CD4-positive, alpha-beta T cell (primary cell): ENCODE measurements around the gene RNF220. TPM values are rescaled to one million over a fixed set of nuclear protein-coding genes. Genes with fewer than 3 reads are reported as not detected.
A peak's percentile ranks its signal among the peaks of the same experiment; 100 is the strongest.

ENCODE experiments used
- ATAC-seq: fragments of 200-7000 bp; cut with Tn5 transposase; one replicate; pipeline ENCODE4 v1.10.0; 2022; ENCODE audit warnings: mild to moderate bottlenecking; ENCODE audit not compliant: poor library complexity
- CTCF ChIA-PET: fragments of 350-600 bp; sonication (Branson Sonifier 250); formaldehyde crosslinking; loops from one replicate; lab custom pipeline; 2021; ENCODE audit warnings: antibody characterized with exemption, inconsistent platforms; lab: Charles Lee
- POLR2A ChIA-PET: fragments of 350-600 bp; sonication (Branson Sonifier 250); formaldehyde crosslinking; loops from one replicate; lab custom pipeline; 2021; ENCODE audit warnings: antibody characterized with exemption, inconsistent platforms; lab: Charles Lee
- DNase-seq, 14 experiments: peaks; one replicate each; pipeline ENCODE4 v3.0.0-alpha.2; 2013 to 2020; ENCODE audit warnings: mixed read lengths in 2 of 14
- H3K27ac ChIP-seq, 2 donors: one replicate each; pipeline versions ENCODE4 v1.5.1 to v1.7.0; 2013; ENCODE audit warnings: low read length in 2 of 2, low read depth in 1 of 2, mild to moderate bottlenecking in 1 of 2
- H3K27me3 ChIP-seq, 2 experiments: 1 replicate in 1 of 2; 2 replicates in 1 of 2; pipeline versions ENCODE4 v1.6.1 to v1.7.0; 2013; ENCODE audit warnings: low read length in 2 of 2, control low read depth in 1 of 2, mild to moderate bottlenecking in 1 of 2, moderate library complexity in 1 of 2; ENCODE audit not compliant: insufficient read depth in 2 of 2, control insufficient read depth in 1 of 2
- H3K36me3 ChIP-seq: one replicate; pipeline ENCODE4 v1.6.1; 2013; ENCODE audit warnings: low read length, control low read depth; ENCODE audit not compliant: insufficient read depth
- H3K4me1 ChIP-seq: one replicate; pipeline ENCODE4 v1.6.1; 2013; ENCODE audit warnings: low read length, control low read depth; ENCODE audit not compliant: insufficient read depth
- H3K4me3 ChIP-seq: one replicate; pipeline ENCODE4 v1.5.1; 2013; ENCODE audit warnings: mild to moderate bottlenecking, low read length, moderate library complexity
- H3K9me3 ChIP-seq, 2 experiments: 1 replicate in 1 of 2; 2 replicates in 1 of 2; pipeline versions ENCODE4 v1.6.1 to v1.7.0; 2013; ENCODE audit warnings: low read length in 2 of 2, mild to moderate bottlenecking in 2 of 2, control low read depth in 1 of 2, moderate library complexity in 1 of 2; ENCODE audit not compliant: control insufficient read depth in 1 of 2, insufficient read depth in 1 of 2
- H3K27ac Mint-ChIP-seq: one replicate; pipeline ENCODE4 v1.8.0; 2020; ENCODE audit warnings: mixed read lengths
- H3K27me3 Mint-ChIP-seq: one replicate; pipeline ENCODE4 v1.8.0; 2021; ENCODE audit warnings: mixed read lengths
- H3K36me3 Mint-ChIP-seq: one replicate; pipeline ENCODE4 v1.8.0; 2021; ENCODE audit warnings: low read depth, mixed read lengths
- H3K4me1 Mint-ChIP-seq: one replicate; pipeline ENCODE4 v1.8.0; 2021; ENCODE audit warnings: low read depth, mixed read lengths
- H3K4me3 Mint-ChIP-seq: one replicate; pipeline ENCODE4 v1.8.0; 2020; ENCODE audit warnings: mild to moderate bottlenecking, mixed read lengths
- H3K9me3 Mint-ChIP-seq: one replicate; pipeline ENCODE4 v1.8.0; 2020; ENCODE audit warnings: mixed read lengths
- intact Hi-C, 2 experiments: fragments of 100-400 bp; cut with DNase I in 1 of 2; cut with micrococcal nuclease in 1 of 2; formaldehyde crosslinking; loops; one replicate each; pipeline versions ENCODE4 v1.15.1 to v1.9.0; 2023 to 2025; cut with DNase I, micrococcal nuclease
- total RNA-seq, 174 experiments: library from RNA in 2 of 174; stranded (reverse) in 2 of 174; gene quantifications; one replicate each; pipeline ENCODE4 v1.2.3 and lab custom pipeline; 2021 to 2026
- TF ChIP-seq, protein P1 (sequence below): fragments of 200-600 bp; IDR thresholded peaks from one replicate; pipeline ENCODE4 v1.8.0; 2022; ENCODE audit warnings: antibody characterized with exemption, mild to moderate bottlenecking

Gene RNF220
- total RNA-seq, 2 experiments from 2014 or later = 76.0 to 77.9 TPM

DNA sequence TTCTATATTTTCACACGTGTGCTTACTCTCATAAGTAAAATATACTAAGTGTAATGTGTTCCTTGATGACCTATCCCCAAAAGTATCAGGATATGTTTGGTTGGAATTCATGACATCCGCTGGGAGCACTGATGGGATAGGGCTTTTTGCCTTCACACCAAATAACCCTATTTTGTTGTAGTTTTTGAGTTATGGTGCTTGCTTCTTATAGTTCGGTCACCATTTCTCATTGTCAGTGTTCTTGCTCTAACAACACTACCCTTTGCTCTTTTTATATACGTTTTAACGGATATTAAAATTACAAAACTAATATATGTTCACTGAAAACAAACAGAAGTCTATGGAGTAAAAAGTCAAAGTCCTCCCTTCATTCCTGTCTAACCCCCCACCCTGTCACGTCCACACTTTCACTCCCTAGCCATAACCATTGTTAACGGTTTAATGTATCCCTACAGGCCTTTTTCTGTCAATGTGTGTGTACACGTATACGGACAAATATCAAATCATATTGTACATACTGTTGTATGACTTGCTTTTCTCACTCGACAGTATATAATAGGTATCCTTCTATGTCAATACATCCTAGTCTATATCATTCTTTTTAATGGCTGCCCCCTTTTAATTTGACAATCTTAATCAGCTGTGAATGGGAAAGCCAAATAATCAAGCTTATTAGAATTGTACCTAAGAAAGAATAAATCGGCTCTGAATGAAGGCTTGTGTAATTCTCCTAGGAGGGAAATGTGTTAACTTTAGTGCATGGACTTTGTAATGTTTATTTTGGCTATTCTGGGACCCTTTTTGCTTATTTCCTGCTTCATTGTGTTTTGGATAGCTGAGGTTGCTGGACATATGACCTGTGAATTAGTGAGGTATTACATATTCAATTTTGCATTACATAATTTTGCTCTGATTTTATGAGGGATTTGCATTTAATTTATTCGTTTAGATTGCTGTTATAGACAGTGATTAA, 3.5 kb upstream of the RNF220 start:
- intact Hi-C loops = no loop called here
- Histone ChIP-seq H3K4me3 (no peak overlapping the region), H3K27ac (no peak overlapping the region), H3K36me3 (no peaks in the 10 kb centered on the region), H3K9me3 (peaks cover 0 to 7% of the 10 kb centered on the region in 2 experiments), H3K4me1 (peaks cover 19% of the 10 kb centered on the region), H3K27me3 (peaks cover 46 to 78% of the 10 kb centered on the region in 2 experiments)
- peaks cover 18% of the 10 kb centered on the region for H3K4me1 Mint-ChIP-seq
- ATAC-seq = no peak
- H3K4me3 Mint-ChIP-seq = no peak overlapping the region
- no peaks in the 10 kb centered on the region for H3K36me3 Mint-ChIP-seq
- no peak for DNase-seq
- ChIA-PET POLR2A (no interaction called here), CTCF (no interaction called here)
- no peak overlapping the region for H3K27ac Mint-ChIP-seq
- peaks cover 83% of the 10 kb centered on the region for H3K27me3 Mint-ChIP-seq
- H3K9me3 Mint-ChIP-seq = no peaks in the 10 kb centered on the region
- TF ChIP-seq, protein P1, sequence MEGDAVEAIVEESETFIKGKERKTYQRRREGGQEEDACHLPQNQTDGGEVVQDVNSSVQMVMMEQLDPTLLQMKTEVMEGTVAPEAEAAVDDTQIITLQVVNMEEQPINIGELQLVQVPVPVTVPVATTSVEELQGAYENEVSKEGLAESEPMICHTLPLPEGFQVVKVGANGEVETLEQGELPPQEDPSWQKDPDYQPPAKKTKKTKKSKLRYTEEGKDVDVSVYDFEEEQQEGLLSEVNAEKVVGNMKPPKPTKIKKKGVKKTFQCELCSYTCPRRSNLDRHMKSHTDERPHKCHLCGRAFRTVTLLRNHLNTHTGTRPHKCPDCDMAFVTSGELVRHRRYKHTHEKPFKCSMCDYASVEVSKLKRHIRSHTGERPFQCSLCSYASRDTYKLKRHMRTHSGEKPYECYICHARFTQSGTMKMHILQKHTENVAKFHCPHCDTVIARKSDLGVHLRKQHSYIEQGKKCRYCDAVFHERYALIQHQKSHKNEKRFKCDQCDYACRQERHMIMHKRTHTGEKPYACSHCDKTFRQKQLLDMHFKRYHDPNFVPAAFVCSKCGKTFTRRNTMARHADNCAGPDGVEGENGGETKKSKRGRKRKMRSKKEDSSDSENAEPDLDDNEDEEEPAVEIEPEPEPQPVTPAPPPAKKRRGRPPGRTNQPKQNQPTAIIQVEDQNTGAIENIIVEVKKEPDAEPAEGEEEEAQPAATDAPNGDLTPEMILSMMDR = no peak

DNA sequence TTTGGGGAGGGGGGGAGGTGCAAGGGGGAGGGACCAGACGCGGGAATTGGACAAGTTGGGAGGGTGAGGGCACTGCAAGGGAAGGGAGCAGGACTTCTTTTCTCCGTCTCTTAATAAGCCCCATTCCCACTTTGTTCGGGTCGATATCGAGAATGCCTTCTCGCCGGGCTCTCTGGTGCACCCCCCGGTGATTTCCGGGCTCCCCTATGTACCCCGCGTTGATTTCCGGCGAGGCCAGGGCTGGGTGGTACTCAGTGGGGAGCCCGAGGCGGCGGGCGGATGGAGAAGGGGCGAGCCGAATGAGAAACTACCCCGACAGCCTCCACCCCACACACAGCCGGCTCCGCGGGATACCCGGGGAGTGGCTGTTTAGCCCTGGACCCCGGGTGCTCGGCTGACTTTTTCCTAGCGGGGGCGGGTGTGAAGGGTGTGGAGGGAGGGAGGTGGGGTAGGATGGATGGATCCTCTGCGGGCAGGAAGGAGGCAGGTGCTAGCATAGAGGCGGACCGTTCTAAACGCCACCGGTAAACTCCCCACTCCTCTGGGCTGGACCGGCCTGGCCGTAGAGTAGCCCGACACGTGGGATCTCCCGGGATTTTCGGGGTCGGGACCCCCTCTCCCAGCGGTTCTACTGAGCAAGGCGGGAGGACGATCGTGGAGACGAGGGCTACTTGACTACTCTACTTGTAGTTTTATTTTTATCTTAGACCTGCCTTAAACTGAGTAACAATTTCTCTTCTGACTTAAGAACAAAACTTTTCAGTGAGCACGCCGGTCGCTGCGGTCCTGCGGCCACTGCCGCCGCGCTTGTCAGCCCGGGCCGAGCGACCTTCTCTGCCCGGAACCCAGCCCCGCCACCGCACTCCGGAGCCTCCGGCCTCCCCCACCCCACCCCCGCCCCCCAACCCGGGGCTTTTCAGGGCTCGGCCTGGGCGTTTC, 1.0 kb downstream of the RNF220 start:
- Histone ChIP-seq H3K4me1 (peaks cover 42% of the 10 kb centered on the region), H3K4me3 (peak overlapping the region; percentile 61), H3K27ac (no peak overlapping the region), H3K9me3 (peaks cover 0 to 29% of the 10 kb centered on the region in 2 experiments), H3K36me3 (no peaks in the 10 kb centered on the region), H3K27me3 (peaks cover 68 to 98% of the 10 kb centered on the region in 2 experiments)
- intact Hi-C loops = no loop called here
- ATAC-seq (peak; percentile 46), DNase-seq (peak in 6 of 14 experiments; percentile 12 to 45 (median 36))
- Mint-ChIP-seq H3K27me3 (peaks cover 55% of the 10 kb centered on the region), H3K36me3 (no peaks in the 10 kb centered on the region), H3K4me3 (peak overlapping the region; percentile 89), H3K27ac (no peak overlapping the region), H3K9me3 (no peaks in the 10 kb centered on the region), H3K4me1 (peaks cover 36% of the 10 kb centered on the region)
- TF ChIP-seq, protein P1 = no peak
- ChIA-PET POLR2A (no interaction called here), CTCF (no interaction called here)

DNA sequence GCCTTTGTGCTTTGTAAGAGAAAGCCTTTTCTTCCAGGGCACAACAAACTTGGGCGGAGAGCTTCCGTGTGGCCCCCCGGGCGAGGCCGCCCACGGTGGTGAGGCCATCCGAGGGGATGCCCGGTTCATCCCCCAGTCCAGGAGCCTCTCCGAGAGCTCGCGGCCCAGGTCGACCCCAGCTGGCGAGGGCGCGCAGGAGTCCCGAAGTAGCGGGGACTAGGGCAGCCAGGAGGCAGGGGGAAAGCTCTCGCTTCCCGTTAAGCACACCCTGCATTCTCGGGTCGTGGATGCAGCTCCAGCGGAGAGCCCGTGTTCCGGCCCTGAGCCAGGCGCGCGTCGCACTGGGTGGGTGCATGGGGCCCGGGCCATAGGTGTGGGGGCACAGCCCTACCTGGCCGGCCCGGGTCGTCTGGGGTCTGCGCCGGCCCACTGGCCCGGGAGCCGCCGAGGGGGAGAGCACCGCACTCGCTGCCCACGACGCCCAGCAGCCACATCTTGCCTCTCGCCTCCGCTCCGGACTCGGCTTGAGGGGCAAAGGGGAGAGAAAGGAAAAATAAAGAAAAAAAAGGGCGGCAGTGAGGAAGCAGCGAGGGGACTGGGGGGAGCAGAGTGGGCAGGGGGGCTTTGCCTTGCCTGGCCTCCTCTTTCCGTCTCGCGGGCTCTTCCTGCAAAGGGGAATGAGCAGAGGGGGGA, 1.8 kb downstream of the RNF220 start:
- H3K4me1 ChIP-seq = peaks cover 42% of the 10 kb centered on the region
- POLR2A ChIA-PET = no interaction called here
- intact Hi-C loops = no loop called here
- Mint-ChIP-seq H3K4me3 (peak overlapping the region; percentile 40), H3K27me3 (peaks cover 49% of the 10 kb centered on the region), H3K9me3 (no peaks in the 10 kb centered on the region), H3K36me3 (no peaks in the 10 kb centered on the region), H3K4me1 (peaks cover 36% of the 10 kb centered on the region), H3K27ac (no peak overlapping the region)
- peak; percentile 33 for ATAC-seq
- TF ChIP-seq, protein P1 = no peak
- H3K27me3 ChIP-seq = peaks cover 69 to 98% of the 10 kb centered on the region in 2 experiments
- peak in 3 of 14 experiments; percentile 17 to 57 (median 50) for DNase-seq
- H3K27ac ChIP-seq = no peak overlapping the region
- H3K4me3 ChIP-seq = peak overlapping the region; percentile 61
- H3K9me3 ChIP-seq = peaks cover 0 to 31% of the 10 kb centered on the region in 2 experiments
- CTCF ChIA-PET = no interaction called here
- H3K36me3 ChIP-seq = no peaks in the 10 kb centered on the region
